GM18505 (cell line): Measurements from ENCODE around the gene RXFP4.
A peak's percentile ranks its signal among the peaks of the same experiment; 100 is the strongest.
"Not testable (repeated sequence)": the region's sequence is repeated elsewhere in the genome, so short reads cannot be mapped to it uniquely, and the experiment has no call there.

Source experiments
- ATAC-seq: cut with Tn5 transposase; IDR thresholded peaks from one replicate; pipeline ENCODE4 v1.9.1; 2021; ENCODE audit not compliant: unreplicated experiment
- POLR2A ChIP-seq: IDR thresholded peaks from 4 replicates; pipeline ENCODE4 v1.6.1; 2011; ENCODE audit warnings: borderline replicate concordance; ENCODE audit not compliant: insufficient read depth, insufficient read length; ENCODE audit errors: extremely low read depth

Gene RXFP4

DNA sequence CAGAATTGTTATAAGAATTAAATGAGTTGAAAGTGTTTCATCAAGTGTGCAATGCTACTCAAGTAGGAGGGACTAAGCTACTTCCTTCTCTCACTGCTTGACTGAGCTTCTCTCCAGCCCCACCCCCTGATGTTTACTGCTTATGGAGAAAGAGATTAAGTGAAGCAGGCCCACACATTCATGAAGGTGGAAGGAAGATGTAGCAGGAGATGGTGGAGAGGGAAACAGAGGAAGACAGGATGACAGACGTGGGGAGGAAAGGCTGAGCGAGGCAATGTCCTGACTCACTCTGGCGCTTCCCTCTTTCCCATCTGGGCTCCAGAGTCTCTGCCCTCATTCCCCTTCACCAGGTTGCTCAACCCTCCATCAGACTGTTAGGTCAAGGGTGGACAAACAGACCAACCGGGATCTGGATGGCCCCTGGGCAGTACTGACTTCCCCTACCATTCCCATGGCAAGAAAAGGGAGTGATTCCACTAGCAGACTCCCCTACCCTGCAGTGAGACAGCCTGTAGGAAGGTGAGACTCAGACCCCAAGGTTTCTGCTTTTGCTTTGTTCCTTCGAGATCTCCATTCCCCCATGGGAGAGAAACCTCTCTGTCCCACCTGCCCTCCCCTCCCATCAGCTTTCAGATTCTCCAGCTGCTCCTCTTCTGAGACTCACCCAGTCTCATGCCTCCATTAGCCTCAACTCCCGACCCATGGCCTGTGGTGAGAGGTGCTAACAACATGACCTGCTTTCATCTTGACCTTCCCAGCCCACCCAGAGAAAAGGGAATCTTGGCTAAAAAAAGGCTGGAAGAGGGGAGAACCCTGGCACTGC is 40.0 kb downstream of the RXFP4 start:
- no peak for ATAC-seq
- TF ChIP-seq POLR2A = peak; percentile 55

DNA sequence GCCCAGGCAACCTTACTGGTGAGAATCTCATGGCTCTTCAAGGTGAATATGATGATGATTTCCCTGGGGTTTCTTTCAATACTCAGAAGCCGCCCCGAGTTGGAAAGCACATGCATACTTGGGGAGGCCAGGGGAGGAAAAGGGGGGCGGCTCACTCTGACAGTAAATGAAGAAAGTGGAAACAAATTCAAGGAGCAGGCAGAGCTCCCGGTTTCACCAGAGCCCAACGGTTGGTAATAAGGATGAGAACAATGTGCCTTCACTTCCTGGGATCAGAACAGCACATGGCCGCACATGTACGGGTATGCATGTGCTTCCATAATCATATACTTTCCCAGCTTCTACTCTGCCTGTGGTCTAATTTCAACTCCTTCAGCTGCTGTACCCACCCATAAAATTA is 40.7 kb downstream of the RXFP4 start:
- ATAC-seq = no peak
- TF ChIP-seq POLR2A = no peak

DNA sequence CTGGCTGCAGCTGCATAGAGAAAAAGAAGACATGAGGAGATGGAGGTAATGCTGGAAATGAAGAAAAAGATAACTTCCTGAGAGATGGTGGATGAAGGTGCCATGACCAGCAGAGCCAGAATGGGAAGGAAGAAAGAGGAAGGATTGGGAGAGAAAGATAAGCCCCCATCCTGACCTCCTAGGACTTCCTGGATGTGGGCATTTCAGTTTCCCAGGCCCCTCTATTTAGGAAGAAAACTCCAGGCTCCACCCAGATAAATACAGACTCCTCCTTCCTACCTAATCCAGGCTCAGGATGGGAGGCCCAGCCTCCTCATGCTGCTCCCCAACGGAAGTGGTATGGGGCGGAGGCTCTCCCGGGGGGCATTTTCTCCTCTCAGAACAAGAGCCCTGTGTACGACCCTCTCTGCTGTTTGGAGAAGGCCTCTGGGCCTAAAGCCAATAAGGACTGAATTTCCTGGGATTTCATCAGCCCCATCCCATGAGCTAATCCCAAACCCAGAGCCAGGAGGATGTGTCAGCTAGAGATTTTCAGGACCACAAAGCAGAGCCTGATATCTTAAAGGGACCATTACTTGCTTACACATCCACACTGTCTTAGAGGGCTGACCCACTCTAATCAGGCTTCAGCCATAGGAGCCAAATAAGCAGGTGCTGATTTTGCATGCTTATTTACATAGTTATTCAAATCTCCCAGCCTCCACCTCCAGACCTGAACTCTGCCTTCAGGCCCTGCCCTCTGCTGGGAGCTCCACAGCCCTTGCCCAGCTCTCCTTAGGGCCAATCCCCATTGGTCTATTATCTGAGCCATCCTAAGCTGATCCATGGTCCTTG is 42.0 kb downstream of the RXFP4 start:
- no peak for ATAC-seq
- peak; percentile 62 for TF ChIP-seq POLR2A

DNA sequence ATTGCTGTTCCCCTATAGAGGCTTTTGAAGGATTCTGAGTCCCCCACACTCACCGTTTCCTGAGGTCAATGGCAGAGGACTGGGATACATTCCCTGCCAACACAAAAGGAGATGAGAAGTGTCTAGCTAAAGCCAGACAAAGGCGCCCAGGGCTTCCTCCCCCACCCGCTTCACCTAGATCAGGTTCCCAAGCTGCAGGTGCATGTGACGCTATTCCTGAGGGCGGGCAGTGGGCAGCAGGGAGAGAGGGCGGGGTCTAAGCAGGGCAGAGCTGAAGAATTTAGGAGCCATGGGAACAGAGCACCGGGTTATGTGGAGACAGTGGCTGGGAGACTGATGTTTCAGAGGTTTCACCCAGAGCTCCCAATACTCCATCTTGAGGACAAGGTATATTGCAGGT is 42.9 kb downstream of the RXFP4 start:
- no peak for TF ChIP-seq POLR2A
- ATAC-seq = no peak

DNA sequence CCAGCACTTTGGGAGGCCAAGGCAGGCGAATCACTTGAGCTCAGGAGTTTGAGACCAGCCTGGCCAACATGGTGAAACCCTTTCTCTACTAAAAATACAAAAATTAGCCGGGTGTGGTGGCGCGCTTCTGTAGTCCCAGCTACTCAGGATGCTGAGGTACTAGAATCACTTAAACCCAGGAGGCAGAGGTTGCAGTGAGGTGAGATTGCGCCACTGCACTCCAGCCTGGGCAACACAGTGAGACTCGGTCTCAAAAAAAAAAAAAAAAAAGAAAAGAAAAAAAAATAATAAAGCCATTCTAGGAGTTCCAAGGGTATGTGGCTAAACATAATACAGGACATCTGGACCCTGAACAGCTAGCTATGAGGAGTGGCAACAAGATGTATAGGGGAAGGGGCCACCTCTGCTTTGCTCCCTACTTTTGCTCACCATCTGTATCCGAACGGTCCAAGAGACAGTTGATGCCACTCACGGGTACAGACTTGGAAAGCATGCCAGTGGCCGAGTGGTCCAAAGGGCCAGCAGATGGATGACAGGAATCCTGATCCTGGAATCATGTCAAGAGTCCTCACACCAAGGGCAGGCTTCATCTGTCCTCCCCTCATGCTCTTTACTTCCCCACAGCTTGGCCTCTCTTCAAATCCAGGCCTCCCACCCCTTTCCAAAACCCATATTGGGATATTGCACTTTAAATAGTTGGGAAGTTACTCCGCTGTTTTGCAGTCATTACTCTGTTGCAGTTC is 43.6 kb downstream of the RXFP4 start:
- ATAC-seq = not testable (repeated sequence)

DNA sequence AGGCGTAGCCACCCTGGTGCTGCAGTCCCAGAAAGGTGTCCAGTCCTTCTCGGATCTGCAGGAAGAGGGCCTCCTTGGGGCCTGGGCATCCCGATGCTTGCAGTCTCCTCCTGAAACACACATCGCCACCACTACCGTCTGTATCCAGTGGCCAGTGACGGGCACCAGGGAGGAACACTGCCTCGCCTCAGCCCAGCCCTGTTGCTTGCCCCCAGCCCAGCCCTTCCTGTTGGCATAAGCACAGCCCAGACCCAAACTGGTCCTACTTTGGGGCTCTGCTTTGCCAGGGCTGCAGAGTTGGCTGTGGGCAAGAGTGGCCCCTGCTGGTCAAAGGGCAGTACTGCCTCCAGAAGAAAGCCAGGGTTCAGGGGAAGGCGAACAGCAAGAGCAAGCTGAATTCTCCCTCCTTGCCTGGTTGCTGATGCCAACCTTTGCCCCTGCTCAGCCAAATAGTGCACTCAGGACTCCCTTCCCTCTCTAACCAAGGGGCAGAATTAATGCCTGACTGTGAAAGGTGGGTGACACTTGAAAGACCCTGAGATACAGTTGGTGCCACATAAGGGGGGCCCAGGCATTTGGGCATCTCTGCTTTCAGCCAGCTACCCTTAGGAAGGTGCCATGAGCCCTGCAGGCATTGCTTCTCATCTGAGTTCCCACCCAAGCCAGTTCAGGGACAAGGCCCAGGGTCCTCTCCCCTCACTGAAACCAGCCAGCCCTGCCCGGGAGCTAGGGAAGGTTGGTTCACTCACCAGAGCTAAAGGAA is 48.0 kb downstream of the RXFP4 start:
- TF ChIP-seq POLR2A = no peak

DNA sequence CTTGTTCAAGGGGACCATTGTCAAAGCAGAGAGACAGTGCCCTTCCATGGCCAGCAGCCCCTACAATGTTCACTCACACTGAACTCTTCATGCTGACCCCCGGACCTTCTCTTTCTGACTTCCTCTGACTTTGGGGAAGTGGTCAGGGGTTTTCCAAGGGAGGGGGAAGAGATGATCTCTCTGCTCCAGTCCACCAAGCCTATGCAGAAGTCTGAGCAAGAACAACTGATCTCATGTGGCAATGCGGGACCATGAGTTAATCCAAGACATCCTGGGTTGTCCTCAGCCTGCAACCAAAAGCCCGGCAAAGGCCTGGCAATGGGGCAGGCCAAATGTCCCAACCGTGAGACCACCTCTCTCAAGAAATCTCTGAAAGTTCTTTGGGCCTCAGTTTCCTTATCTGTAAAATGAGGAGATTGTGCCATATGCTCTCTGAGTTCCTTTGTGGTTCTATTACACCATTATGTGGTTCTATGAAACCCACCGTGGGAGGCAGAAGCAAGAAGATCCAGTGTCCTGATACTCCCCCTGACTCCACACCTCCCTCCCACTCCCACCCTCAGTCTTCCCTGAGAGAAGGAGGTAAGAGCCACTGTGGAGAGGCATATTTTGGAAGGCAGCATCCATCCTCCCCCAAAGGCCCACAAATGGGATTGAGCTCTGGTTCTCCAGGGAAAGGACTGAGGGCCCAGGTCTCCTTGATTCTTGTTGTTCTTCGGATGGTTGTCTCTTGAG is 48.7 kb downstream of the RXFP4 start:
- ATAC-seq = no peak
- no peak for TF ChIP-seq POLR2A

More for the DNA sequence above, 48.0 kb downstream of the RXFP4 start:
- peak; percentile 64 for ATAC-seq
